ENCODE data around the gene ERGIC1. TPM values are rescaled to one million over a fixed set of nuclear protein-coding genes. Genes with fewer than 3 reads are reported as not detected.

ERGIC1 gene
- total RNA-seq, 1 experiment from 2014 or later, result 89.8 TPM

DNA sequence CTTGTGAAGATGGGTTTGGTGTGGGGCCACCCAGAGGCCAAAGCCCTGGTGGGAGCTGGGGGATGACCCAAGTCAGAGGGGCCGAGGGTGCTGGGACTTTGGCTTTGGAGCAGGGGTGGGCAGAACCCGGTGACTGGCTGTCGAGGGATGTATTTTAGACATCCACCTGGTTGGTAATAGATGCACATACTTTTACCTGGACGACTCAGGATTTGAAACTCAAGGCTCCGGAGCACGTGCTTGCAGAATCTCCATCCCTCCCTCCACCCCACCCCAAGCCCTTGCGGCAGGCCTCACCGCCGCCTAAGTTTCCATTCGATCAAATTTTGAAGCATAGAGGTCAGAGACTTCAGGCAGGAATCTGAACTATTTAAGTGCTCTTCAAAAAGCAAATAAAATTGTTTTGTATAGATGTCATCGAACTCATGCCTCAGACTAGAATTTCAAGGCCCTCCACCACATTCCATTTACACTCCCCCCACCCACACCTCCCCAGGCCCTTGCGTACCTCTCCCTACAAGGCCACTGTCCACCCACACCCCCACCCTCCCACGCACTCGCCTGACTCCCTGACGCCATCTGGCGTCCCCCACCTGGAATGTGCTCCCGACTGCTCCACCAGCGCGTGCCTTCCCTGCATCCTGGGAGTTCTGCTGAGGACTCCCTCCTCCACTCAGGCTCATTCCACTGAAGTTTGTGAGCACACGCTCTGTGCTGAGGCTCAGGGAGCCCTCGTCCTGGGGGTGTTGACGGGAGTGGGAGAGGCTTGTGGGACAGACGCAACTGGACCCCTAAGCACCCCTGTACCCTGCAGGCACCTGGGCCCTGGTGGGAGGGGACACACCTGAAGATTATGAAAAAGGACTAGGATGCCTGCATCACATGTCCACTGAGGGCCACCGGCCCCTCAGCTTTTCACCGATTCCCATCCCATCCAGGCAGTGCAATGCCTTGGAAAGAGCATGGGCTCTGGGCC is 68.7 kb downstream of the ERGIC1 start:
- ChIA-PET CTCF (interaction anchor here (0.8 to 1.0 kb wide), 3 partner anchors 18 to 188 kb away, joined by 3 to 5 read pairs (median 4); no protein-coding TSS in a partner anchor), POLR2A (no interaction called here)
- TF ChIP-seq, protein P1, sequence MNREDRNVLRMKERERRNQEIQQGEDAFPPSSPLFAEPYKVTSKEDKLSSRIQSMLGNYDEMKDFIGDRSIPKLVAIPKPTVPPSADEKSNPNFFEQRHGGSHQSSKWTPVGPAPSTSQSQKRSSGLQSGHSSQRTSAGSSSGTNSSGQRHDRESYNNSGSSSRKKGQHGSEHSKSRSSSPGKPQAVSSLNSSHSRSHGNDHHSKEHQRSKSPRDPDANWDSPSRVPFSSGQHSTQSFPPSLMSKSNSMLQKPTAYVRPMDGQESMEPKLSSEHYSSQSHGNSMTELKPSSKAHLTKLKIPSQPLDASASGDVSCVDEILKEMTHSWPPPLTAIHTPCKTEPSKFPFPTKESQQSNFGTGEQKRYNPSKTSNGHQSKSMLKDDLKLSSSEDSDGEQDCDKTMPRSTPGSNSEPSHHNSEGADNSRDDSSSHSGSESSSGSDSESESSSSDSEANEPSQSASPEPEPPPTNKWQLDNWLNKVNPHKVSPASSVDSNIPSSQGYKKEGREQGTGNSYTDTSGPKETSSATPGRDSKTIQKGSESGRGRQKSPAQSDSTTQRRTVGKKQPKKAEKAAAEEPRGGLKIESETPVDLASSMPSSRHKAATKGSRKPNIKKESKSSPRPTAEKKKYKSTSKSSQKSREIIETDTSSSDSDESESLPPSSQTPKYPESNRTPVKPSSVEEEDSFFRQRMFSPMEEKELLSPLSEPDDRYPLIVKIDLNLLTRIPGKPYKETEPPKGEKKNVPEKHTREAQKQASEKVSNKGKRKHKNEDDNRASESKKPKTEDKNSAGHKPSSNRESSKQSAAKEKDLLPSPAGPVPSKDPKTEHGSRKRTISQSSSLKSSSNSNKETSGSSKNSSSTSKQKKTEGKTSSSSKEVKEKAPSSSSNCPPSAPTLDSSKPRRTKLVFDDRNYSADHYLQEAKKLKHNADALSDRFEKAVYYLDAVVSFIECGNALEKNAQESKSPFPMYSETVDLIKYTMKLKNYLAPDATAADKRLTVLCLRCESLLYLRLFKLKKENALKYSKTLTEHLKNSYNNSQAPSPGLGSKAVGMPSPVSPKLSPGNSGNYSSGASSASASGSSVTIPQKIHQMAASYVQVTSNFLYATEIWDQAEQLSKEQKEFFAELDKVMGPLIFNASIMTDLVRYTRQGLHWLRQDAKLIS (CRISPR knock-in tag; IDR thresholded peaks at IDR 0.05; ENCODE audit: borderline replicate concordance), result no peak
- TF ChIP-seq MXD4 (CRISPR knock-in tag; IDR thresholded peaks at IDR 0.05; ENCODE audit: borderline replicate concordance), result no peak
- no peak for TF ChIP-seq ETV6 (CRISPR knock-in tag; IDR thresholded peaks at IDR 0.05)
- TF ChIP-seq, protein P2, sequence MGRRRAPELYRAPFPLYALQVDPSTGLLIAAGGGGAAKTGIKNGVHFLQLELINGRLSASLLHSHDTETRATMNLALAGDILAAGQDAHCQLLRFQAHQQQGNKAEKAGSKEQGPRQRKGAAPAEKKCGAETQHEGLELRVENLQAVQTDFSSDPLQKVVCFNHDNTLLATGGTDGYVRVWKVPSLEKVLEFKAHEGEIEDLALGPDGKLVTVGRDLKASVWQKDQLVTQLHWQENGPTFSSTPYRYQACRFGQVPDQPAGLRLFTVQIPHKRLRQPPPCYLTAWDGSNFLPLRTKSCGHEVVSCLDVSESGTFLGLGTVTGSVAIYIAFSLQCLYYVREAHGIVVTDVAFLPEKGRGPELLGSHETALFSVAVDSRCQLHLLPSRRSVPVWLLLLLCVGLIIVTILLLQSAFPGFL (CRISPR knock-in tag; IDR thresholded peaks at IDR 0.05; ENCODE audit: borderline replicate concordance), result no peak
- no peak for TF ChIP-seq TP53 (CRISPR knock-in tag; IDR thresholded peaks at IDR 0.05)
- no peak for TF ChIP-seq OVOL2 (CRISPR knock-in tag; IDR thresholded peaks at IDR 0.05; ENCODE audit: borderline replicate concordance)
- TF ChIP-seq NFE2L1 (CRISPR knock-in tag; IDR thresholded peaks at IDR 0.05), result no peak
- no peak for TF ChIP-seq ZNF416 (CRISPR knock-in tag; IDR thresholded peaks at IDR 0.05)
- TF ChIP-seq, protein P3, sequence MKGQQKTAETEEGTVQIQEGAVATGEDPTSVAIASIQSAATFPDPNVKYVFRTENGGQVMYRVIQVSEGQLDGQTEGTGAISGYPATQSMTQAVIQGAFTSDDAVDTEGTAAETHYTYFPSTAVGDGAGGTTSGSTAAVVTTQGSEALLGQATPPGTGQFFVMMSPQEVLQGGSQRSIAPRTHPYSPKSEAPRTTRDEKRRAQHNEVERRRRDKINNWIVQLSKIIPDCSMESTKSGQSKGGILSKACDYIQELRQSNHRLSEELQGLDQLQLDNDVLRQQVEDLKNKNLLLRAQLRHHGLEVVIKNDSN (CRISPR knock-in tag; IDR thresholded peaks at IDR 0.05), result no peak
- TF ChIP-seq NFYB (CRISPR knock-in tag; conservative IDR thresholded peaks at IDR 0.05; ENCODE audit: low read depth), result no peak
- TF ChIP-seq, protein P4, sequence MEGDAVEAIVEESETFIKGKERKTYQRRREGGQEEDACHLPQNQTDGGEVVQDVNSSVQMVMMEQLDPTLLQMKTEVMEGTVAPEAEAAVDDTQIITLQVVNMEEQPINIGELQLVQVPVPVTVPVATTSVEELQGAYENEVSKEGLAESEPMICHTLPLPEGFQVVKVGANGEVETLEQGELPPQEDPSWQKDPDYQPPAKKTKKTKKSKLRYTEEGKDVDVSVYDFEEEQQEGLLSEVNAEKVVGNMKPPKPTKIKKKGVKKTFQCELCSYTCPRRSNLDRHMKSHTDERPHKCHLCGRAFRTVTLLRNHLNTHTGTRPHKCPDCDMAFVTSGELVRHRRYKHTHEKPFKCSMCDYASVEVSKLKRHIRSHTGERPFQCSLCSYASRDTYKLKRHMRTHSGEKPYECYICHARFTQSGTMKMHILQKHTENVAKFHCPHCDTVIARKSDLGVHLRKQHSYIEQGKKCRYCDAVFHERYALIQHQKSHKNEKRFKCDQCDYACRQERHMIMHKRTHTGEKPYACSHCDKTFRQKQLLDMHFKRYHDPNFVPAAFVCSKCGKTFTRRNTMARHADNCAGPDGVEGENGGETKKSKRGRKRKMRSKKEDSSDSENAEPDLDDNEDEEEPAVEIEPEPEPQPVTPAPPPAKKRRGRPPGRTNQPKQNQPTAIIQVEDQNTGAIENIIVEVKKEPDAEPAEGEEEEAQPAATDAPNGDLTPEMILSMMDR (IDR thresholded peaks at IDR 0.05), result no peak
- TF ChIP-seq ZNF138 (CRISPR knock-in tag; conservative IDR thresholded peaks at IDR 0.05), result no peak
- no peak for TF ChIP-seq ZNF423 (CRISPR knock-in tag; IDR thresholded peaks at IDR 0.05)
- no peak for TF ChIP-seq ZNF396 (CRISPR knock-in tag; IDR thresholded peaks at IDR 0.05; ENCODE audit: borderline replicate concordance)
- Mint-ChIP-seq H3K27ac (no peak overlapping the region; the same call in 1 of the 2 replicates), H3K4me3 (no peak overlapping the region), H3K9me3 (no peaks in the 10 kb centered on the region), H3K27me3 (ENCODE audit: low read depth) (no peaks in the 10 kb centered on the region), H3K4me1 (peaks cover 18% of the 10 kb centered on the region), H3K36me3 (peaks cover 25% of the 10 kb centered on the region)
- peak; percentile 60 for ATAC-seq
- DNase-seq (ENCODE audit: low spot score), result peak; percentile 64

DNA sequence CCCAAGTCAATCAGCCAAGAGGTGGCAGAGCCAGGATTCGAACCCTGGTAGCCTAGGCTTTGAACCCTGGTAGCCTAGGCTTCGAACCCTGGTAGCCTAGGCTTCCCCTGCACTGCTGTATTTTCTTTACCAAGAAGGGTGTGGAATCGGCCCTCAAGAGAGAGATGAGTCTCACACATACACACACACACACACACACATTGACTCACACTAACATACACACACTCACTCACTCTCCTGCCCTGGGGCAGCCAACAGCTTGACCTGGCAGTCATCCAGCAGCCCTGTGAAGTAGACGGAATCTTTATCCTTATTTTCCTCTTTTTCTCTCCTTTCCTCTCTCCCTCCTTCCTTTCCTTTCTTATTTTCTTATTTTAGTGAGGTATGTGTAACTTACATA is 69.7 kb downstream of the ERGIC1 start:
- ChIA-PET CTCF (interaction anchor here (3.1 kb wide), 1 partner anchor 189 kb away, joined by 17 read pairs; no protein-coding TSS in a partner anchor), POLR2A (no interaction called here)
- DNase-seq (ENCODE audit: low spot score) (no peak), ATAC-seq (no peak)
- peaks cover 18% of the 10 kb centered on the region for H3K36me3 Mint-ChIP-seq
- H3K4me1 Mint-ChIP-seq, result peaks cover 18% of the 10 kb centered on the region
- H3K27ac Mint-ChIP-seq, result peak overlapping the region; percentile 9; the same call in 1 of the 2 replicates
- no peaks in the 10 kb centered on the region for H3K27me3 Mint-ChIP-seq (ENCODE audit: low read depth)
- no peaks in the 10 kb centered on the region for H3K9me3 Mint-ChIP-seq
- H3K4me3 Mint-ChIP-seq, result no peak overlapping the region
- TF ChIP-seq EMX1 (CRISPR knock-in tag; IDR thresholded peaks at IDR 0.05) (no peak), ZNF671 (CRISPR knock-in tag; IDR thresholded peaks at IDR 0.05) (no peak), GTF2I (CRISPR knock-in tag; conservative IDR thresholded peaks at IDR 0.05) (no peak), NFYB (CRISPR knock-in tag; conservative IDR thresholded peaks at IDR 0.05; ENCODE audit: low read depth) (no peak), GABPB1 (CRISPR knock-in tag; IDR thresholded peaks at IDR 0.05) (no peak), NFATC4 (CRISPR knock-in tag; IDR thresholded peaks at IDR 0.05) (no peak), ZBTB21 (CRISPR knock-in tag; IDR thresholded peaks at IDR 0.05; ENCODE audit: borderline replicate concordance) (no peak), CREM (CRISPR knock-in tag; IDR thresholded peaks at IDR 0.05) (no peak), HMGA2 (CRISPR knock-in tag; IDR thresholded peaks at IDR 0.05) (no peak), ESRRA (CRISPR knock-in tag; IDR thresholded peaks at IDR 0.05; ENCODE audit: borderline replicate concordance) (no peak), ZNF396 (CRISPR knock-in tag; IDR thresholded peaks at IDR 0.05; ENCODE audit: borderline replicate concordance) (no peak)
- TF ChIP-seq, protein P5, sequence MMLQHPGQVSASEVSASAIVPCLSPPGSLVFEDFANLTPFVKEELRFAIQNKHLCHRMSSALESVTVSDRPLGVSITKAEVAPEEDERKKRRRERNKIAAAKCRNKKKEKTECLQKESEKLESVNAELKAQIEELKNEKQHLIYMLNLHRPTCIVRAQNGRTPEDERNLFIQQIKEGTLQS (CRISPR knock-in tag; conservative IDR thresholded peaks at IDR 0.05), result no peak
- TF ChIP-seq, protein P6, sequence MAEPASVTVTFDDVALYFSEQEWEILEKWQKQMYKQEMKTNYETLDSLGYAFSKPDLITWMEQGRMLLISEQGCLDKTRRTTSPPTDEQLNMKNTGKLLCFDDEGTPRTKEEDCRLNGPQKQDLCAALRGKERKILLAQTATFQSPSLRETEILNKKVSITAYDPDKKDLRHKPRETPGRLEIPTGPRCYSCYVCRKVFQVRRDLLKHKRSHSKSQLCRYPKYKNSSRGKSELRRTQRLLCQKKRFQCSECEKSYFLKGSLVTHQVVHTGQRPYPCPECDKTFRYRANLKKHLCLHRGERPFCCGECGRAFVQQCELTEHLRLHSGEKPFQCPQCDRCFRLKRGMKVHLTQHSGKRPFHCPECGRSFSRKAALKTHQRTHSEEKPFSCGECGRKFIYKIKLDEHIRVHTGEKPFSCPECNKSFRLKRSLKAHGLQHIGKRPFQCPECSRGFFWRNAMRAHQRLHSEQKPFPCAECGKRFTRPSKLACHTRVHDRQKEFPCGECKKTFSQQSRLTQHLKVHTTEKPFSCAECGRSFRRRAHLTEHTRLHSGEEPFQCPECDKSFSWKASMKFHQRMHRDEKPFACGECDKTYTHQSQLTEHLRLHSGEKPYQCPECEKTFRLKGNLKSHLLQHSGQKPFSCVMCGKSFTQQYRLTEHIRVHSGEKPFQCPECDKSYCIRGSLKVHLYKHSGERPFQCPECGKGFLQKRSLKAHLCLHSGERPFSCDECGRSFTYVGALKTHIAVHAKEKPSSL (CRISPR knock-in tag; conservative IDR thresholded peaks at IDR 0.05), result no peak
